Suprapubic skin (tissue), 4 donors: ENCODE results near the gene NCOA1.

Experiments
- EP300 ChIP-seq: sonication (generic); formaldehyde crosslinking; IDR thresholded peaks from one replicate; pipeline ENCODE4 v1.6.1; 2017; ENCODE audit warnings: antibody characterized with exemption
- POLR2A ChIP-seq, 2 donors: fragments of 450-650 bp; IDR thresholded peaks; one replicate each; pipeline ENCODE4 v1.6.1; 2017; ENCODE audit warnings: antibody characterized with exemption in 2 of 2, mild to moderate bottlenecking in 2 of 2, moderate library complexity in 2 of 2
- POLR2AphosphoS5 ChIP-seq, 3 donors: sonication (generic); formaldehyde crosslinking; IDR thresholded peaks; one replicate each; pipeline ENCODE4 v1.6.1; 2017; ENCODE audit warnings: antibody characterized with exemption in 3 of 3
- TF ChIP-seq, protein P1 (sequence below), 2 donors: fragments of 200-600 bp in 1 of 2; fragments of 450-650 bp in 1 of 2; sonication (generic) in 1 of 2; IDR thresholded peaks; one replicate each; pipeline ENCODE4 v1.5.1; 2016 to 2019; ENCODE audit warnings: antibody characterized with exemption in 2 of 2, mild to moderate bottlenecking in 1 of 2, moderate library complexity in 1 of 2

DNA sequence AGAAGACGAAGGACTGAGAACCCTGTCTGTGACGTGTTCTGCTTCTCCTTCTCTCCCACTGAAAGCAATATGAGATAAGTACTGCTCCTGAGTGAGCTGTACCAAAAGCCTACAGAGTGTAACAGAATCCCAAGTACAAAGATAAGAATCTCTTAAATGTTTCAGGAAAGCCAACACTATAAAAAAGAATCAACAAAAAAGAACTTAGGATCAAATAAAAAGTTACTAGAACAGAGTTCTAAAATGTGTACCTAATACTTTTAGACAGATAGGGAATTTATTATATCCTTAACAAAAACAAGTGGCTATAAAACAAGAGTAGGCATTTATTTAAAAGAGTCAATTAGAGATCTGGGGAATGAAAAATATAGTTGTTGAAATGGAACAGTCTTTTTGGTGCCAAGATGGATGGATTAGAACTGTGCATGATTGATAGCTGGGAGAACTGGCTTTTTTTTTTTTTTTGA is 49.0 kb downstream of the NCOA1 start:
- TF ChIP-seq POLR2A (IDR thresholded peaks at IDR 0.05) (no peak), EP300 (no peak), POLR2AphosphoS5 (IDR thresholded peaks at IDR 0.05) (no peak)
- TF ChIP-seq, protein P1, sequence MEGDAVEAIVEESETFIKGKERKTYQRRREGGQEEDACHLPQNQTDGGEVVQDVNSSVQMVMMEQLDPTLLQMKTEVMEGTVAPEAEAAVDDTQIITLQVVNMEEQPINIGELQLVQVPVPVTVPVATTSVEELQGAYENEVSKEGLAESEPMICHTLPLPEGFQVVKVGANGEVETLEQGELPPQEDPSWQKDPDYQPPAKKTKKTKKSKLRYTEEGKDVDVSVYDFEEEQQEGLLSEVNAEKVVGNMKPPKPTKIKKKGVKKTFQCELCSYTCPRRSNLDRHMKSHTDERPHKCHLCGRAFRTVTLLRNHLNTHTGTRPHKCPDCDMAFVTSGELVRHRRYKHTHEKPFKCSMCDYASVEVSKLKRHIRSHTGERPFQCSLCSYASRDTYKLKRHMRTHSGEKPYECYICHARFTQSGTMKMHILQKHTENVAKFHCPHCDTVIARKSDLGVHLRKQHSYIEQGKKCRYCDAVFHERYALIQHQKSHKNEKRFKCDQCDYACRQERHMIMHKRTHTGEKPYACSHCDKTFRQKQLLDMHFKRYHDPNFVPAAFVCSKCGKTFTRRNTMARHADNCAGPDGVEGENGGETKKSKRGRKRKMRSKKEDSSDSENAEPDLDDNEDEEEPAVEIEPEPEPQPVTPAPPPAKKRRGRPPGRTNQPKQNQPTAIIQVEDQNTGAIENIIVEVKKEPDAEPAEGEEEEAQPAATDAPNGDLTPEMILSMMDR (IDR thresholded peaks at IDR 0.05), result no peak
